Ishikawa (cell line): Measurements from ENCODE around the gene IL17RA.

ENCODE experiments used
- CEBPB ChIP-seq: IDR thresholded peaks from 2 replicates; pipeline ENCODE4 v1.6.1; 2012
- CREB1 ChIP-seq: IDR thresholded peaks from 2 replicates; pipeline ENCODE4 v1.6.1; 2012; ENCODE audit warnings: low read depth
- EGR1 ChIP-seq: IDR thresholded peaks from 2 replicates; pipeline ENCODE4 v1.6.1; 2012
- EP300 ChIP-seq: IDR thresholded peaks from 2 replicates; pipeline ENCODE4 v1.6.1; 2012; ENCODE audit warnings: borderline replicate concordance
- FOXM1 ChIP-seq: IDR thresholded peaks from 2 replicates; pipeline ENCODE4 v1.6.1; 2012; ENCODE audit warnings: low read depth, borderline replicate concordance
- NFIC ChIP-seq: IDR thresholded peaks from 2 replicates; pipeline ENCODE4 v1.6.1; 2012
- RAD21 ChIP-seq: IDR thresholded peaks from 2 replicates; pipeline ENCODE4 v1.6.1; 2012; ENCODE audit warnings: low read depth
- TAF1 ChIP-seq: IDR thresholded peaks from 2 replicates; pipeline ENCODE4 v1.6.1; 2012; ENCODE audit warnings: low read depth, mild to moderate bottlenecking
- TCF12 ChIP-seq: IDR thresholded peaks from 2 replicates; pipeline ENCODE4 v1.6.1; 2012; ENCODE audit warnings: low read depth
- TEAD4 ChIP-seq: IDR thresholded peaks from 2 replicates; pipeline ENCODE4 v1.6.1; 2012
- YY1 ChIP-seq: IDR thresholded peaks from 2 replicates; pipeline ENCODE4 v1.6.1; 2012; ENCODE audit warnings: low read depth
- ZBTB7A ChIP-seq: IDR thresholded peaks from 2 replicates; pipeline ENCODE4 v1.6.1; 2012; ENCODE audit warnings: low read depth
- TF ChIP-seq, protein P1 (sequence below): IDR thresholded peaks from 2 replicates; pipeline ENCODE4 v1.6.1; 2012
- TF ChIP-seq, protein P2 (sequence below): IDR thresholded peaks from 2 replicates; pipeline ENCODE4 v1.6.1; 2012; ENCODE audit warnings: low read depth, mild to moderate bottlenecking
- TF ChIP-seq, protein P3 (sequence below): IDR thresholded peaks from 2 replicates; pipeline ENCODE4 v1.6.1; 2012

The IL17RA gene

DNA sequence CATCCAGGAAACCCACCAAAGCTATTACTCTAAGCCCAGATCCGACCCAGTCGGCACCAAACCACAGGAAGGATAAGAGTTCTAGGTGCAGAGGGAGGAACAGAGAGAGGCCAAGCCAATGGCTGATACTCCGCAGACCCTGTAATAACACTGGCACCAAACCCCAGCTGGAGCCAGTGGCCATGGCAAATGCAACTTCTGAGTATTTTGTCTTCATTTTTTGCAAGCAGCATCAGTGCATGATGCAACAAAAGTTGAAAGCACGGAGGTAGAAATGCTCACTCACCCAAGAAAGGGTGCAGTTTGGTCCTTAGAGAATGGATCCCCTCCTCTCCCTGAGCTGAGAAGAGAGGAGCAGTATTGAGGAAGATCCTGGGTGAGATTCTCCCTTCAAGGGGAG lies 33.5 kb downstream of the IL17RA start:
- TF ChIP-seq CREB1 = no peak
- no peak for TF ChIP-seq TEAD4

DNA sequence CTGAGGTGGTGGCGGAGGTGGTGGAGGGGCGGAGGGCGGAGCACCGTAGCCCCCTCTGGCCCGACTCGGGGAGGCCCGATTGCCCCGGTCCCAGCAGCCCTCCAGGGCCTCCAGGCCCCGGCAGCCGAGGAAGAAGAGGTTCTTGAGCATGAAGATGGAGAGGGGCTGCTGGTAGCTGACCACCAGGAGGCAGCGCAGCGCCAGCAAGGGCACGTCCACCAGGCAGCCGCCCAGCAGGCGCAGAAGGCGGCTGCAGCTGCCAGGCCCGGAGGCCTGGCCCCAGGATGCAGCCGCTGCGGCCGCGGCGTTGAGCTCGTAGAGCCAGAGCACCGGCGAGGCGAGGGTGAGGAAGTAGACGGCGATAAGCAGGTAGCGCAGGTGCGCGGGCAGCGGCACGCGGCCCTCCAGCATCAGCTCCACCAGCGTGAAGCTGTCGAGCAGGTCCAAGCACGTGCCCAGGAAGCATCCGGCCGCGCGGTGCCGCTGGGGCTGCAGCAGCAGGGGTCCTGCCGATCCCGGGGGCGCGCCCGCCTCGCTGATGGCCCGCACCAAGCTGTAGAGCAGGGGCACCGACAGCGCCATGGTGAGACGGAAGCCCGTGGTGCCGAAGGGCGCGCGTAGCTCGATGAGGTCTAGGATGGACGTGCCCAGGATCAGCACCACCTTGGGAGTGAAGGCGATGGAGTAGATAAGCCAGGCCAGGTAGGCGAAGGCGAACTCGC lies 34.8 kb downstream of the IL17RA start:
- TF ChIP-seq, protein P1, sequence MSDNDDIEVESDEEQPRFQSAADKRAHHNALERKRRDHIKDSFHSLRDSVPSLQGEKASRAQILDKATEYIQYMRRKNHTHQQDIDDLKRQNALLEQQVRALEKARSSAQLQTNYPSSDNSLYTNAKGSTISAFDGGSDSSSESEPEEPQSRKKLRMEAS = peak; percentile 2; the same call in 1 of the 2 replicates
- TF ChIP-seq YY1 = no peak
- no peak for TF ChIP-seq EP300
- TF ChIP-seq FOXM1 = no peak
- TF ChIP-seq EGR1 = no peak
- no peak for TF ChIP-seq TAF1
- TF ChIP-seq, protein P2, sequence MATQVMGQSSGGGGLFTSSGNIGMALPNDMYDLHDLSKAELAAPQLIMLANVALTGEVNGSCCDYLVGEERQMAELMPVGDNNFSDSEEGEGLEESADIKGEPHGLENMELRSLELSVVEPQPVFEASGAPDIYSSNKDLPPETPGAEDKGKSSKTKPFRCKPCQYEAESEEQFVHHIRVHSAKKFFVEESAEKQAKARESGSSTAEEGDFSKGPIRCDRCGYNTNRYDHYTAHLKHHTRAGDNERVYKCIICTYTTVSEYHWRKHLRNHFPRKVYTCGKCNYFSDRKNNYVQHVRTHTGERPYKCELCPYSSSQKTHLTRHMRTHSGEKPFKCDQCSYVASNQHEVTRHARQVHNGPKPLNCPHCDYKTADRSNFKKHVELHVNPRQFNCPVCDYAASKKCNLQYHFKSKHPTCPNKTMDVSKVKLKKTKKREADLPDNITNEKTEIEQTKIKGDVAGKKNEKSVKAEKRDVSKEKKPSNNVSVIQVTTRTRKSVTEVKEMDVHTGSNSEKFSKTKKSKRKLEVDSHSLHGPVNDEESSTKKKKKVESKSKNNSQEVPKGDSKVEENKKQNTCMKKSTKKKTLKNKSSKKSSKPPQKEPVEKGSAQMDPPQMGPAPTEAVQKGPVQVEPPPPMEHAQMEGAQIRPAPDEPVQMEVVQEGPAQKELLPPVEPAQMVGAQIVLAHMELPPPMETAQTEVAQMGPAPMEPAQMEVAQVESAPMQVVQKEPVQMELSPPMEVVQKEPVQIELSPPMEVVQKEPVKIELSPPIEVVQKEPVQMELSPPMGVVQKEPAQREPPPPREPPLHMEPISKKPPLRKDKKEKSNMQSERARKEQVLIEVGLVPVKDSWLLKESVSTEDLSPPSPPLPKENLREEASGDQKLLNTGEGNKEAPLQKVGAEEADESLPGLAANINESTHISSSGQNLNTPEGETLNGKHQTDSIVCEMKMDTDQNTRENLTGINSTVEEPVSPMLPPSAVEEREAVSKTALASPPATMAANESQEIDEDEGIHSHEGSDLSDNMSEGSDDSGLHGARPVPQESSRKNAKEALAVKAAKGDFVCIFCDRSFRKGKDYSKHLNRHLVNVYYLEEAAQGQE = no peak
- TF ChIP-seq CREB1 = no peak

DNA sequence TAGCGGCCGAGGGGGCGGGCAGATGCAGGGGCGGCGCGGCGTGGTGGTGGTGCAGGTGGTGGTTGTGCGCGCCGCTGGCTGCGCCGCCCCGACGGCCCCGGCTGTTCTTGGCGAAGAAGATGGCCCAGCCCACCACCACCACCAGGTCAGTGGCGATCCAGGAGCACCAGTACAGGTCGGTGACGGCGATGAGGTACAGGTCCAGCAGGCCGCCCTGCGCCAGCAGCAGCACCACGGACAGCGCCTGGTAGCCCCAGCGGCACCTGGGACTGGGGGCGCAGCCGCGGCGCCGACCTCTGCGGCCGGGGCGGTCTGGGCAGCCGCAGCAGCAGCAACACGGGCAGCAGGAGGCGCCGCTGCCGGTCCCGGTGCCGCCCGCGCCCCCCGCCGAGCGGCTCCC lies 35.5 kb downstream of the IL17RA start:
- TF ChIP-seq, protein P1 = peak; percentile 39; the same call in 1 of the 2 replicates
- TF ChIP-seq EP300 (no peak), ZBTB7A (peak; percentile 87), NFIC (peak; percentile 25; the same call in 1 of the 2 replicates), YY1 (no peak)
- TF ChIP-seq, protein P2 = peak; percentile 96

DNA sequence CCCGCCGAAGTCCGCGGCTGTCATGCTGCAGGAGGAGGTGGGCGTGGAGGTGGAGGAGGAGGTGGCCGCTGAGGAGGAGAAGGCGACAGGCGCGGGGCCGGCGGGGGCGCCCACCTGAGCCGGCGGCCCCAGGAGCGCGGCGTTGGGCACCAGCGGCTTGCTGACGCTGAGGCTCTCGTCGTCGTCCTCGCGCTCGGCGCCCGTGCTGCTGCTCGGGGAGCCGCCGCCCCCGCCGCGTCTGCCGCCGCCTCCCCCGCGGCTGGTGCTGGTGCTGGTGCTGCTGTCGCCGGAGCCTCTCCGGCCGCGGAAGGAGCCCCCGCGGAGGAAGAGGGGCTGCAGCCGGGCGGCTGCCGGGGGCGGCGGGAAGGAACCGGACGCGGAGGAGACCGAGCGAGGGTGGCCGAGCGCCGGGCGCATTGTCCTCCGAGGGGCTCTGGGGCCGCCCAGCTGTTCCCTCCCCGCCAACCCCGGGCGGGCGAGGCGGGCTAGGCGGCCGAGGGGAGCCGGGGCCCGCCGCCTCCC lies 36.0 kb downstream of the IL17RA start:
- TF ChIP-seq FOXM1 (no peak), NFIC (no peak), TCF12 (no peak), EP300 (no peak), RAD21 (no peak), EGR1 (no peak), CEBPB (no peak), TAF1 (no peak)
- TF ChIP-seq, protein P1 = no peak
- TF ChIP-seq, protein P3, sequence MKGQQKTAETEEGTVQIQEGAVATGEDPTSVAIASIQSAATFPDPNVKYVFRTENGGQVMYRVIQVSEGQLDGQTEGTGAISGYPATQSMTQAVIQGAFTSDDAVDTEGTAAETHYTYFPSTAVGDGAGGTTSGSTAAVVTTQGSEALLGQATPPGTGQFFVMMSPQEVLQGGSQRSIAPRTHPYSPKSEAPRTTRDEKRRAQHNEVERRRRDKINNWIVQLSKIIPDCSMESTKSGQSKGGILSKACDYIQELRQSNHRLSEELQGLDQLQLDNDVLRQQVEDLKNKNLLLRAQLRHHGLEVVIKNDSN = no peak

DNA sequence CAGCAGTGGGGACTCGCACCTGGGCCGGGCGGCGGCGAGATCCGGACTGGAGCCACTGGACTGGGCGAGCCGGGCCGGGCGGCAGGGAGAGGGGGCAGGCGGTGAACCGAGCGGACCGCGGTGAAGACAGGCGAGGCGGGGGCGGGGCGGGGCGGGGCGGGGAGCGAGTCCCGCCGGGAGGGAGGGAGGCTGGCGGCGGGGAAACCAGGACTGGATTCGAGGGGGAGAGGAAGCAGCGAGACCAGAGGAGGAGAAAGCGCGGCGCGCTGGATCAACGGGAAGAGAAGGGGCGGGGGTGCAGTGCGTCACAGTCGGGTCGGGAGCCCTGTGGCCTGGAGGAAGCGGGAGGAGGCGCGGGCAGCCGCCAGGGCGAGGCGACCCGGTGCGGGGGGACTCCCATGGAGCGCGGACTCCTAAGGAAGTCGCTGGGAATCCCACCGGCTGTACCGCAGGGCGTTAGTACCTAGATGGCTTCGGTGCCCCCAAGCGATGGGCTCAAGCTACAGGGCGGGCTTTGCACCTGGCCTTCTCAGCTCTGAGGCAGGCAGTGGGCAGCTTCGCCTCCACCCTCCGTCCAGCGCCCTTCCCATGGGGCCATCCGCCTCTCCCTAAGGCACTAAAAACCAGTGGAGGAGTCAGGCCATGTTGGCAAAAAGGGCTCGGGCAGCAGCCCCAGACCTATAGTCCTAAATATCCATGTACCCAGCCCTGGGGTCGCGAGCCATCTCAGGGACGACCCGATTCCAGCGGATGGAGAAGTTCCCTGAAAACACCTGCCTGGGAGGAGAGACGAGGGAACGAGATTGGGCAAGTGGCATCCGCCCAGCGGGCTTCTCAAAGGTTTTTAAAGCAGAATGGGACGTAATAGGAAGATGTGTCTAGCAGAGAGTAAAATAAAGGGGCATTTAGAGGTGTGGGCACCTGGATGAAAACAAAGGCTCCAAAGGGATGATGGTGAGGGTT lies 36.7 kb downstream of the IL17RA start, which contains the start of gene TMEM121B:
Gene TMEM121B, minus strand, starts transcription at position 128 of the 963 bp plus-strand sequence. CDS start 233 bp downstream, outside the sequence.
- TF ChIP-seq FOXM1 = no peak
- TF ChIP-seq, protein P3 = no peak
- TF ChIP-seq RAD21 = no peak
- no peak for TF ChIP-seq CREB1
- no peak for TF ChIP-seq TAF1
- peak; percentile 53; the same call in 1 of the 2 replicates for TF ChIP-seq EGR1
- no peak for TF ChIP-seq NFIC
- TF ChIP-seq TCF12 = no peak
- TF ChIP-seq CEBPB = no peak
- TF ChIP-seq, protein P1 = no peak
- TF ChIP-seq, protein P2 = 0 out of 2 replicates have a peak, but pooled peaks have one; percentile 21
- 0 out of 2 replicates have a peak, but pooled peaks have one; percentile 23 for TF ChIP-seq YY1
- no peak for TF ChIP-seq TEAD4
- no peak for TF ChIP-seq EP300
- peak; percentile 70; the same call in 1 of the 2 replicates for TF ChIP-seq ZBTB7A
